Activated T-helper 1 cell treated with anti-CD3 and anti-CD28 coated beads, Interleukin-2, amount 50 U/mL, for 16 hours (primary cell): ENCODE results near the gene MICAL2.

ENCODE experiments used
- DNase-seq, 2 donors: peaks; one replicate each; pipeline ENCODE4 v3.0.0-alpha.2; 2020; ENCODE audit warnings: low read depth in 1 of 2, low spot score in 1 of 2

Gene MICAL2

DNA sequence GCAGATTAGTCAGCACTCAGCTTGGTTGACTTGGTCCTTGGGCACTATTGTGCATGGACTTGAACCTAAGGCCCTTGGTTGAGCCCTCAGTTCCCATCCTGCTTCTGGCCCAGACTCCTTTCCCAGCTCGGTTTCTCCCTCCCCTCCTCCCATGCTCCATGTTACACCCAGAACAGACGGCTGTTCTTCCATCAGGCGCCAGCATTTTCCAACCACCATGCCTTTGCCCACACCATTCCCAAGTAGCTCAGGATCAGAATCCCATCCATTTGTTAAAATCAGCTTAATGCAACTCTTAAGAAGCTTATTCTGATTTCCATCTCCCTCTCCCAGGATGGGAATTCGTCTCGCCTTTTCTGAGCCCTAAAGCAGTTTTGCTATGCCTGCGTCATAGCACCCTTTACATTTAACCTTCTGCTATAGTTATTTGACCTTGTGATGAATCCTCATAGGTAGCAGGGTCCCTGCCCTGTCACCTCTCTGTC lies 110.7 kb downstream of the MICAL2 start:
- no peak for DNase-seq

- no peak for DNase-seq
Measured at GRCh38 chr11:12222055-12222792, 111.8 kb downstream of the MICAL2 start.

- no peak for DNase-seq
Measured at GRCh38 chr11:12223771-12224536, 113.6 kb downstream of the MICAL2 start.

GRCh38 chr11:12224537-12224893 lies 114.1 kb downstream of the MICAL2 start:
- peak; percentile 70 to 81 for DNase-seq

- DNase-seq, result no peak
Measured at GRCh38 chr11:12225046-12225739, 114.8 kb downstream of the MICAL2 start.

GRCh38 chr11:12226093-12226492 lies 115.7 kb downstream of the MICAL2 start:
- DNase-seq, result no peak

DNA sequence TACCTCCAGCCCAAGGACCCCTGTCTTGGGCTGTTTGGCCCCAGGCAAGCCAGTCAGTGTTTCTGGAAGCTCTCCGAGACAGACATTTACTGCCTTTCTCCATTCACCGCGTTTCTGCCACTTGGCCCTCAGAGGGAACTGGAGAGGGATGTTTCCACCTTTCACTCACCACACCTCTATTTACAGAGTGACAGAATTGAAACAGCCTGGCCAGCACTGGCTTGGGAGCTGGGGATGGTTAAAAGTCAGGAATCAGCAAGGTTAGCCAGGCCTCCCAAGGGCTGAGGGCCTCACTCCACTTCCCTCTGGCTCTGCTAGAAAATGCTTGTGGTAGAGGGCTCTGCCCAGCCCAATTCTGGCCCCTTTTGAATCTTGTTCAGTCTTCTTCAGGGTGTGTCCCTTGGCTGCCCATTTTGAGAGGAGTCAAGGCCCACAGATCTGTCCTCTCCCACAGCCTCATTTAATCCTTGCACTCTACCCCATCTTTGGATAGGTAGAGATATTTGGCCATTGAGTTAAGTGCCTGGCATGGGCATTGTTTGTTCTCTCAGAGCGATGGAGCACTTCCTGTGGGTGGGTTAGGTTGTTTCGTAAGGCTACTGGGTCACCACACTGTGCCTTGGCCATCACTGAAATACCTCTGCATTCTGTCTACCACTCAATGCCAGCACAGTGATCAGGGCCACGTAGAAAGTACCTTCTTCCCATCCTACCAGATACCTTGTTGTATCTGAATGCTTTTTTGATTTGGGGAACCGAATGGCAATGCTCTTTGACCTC lies 119.2 kb downstream of the MICAL2 start:
- DNase-seq, result no peak

- no peak for DNase-seq
Measured at GRCh38 chr11:12232160-12232559, 121.8 kb downstream of the MICAL2 start.

GRCh38 chr11:12232817-12233601 lies 122.6 kb downstream of the MICAL2 start:
- no peak for DNase-seq

- no peak for DNase-seq
Measured at GRCh38 chr11:12233602-12233925, 123.2 kb downstream of the MICAL2 start.

DNA sequence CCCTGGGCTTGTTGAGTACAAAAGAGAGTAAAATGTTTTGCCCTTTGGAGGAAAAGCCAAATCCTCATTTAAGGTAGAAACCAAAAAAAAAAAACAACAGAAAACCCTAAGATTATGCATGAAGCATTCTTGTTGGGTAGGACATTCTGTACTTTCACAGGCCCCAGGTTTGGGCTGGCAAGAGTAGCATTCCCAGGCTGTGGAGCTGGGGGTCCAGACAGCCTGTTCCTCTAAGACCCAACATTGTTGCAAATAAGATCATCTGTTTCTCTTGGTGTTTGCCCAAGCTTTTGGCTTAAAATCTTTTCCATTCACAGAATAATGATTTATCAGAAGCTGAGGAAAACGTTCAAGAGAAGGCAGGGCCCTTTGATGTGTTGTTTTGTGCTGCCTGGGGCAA lies 123.8 kb downstream of the MICAL2 start:
- no peak for DNase-seq

- no peak for DNase-seq
Measured at GRCh38 chr11:12235080-12235479, 124.7 kb downstream of the MICAL2 start.

DNA sequence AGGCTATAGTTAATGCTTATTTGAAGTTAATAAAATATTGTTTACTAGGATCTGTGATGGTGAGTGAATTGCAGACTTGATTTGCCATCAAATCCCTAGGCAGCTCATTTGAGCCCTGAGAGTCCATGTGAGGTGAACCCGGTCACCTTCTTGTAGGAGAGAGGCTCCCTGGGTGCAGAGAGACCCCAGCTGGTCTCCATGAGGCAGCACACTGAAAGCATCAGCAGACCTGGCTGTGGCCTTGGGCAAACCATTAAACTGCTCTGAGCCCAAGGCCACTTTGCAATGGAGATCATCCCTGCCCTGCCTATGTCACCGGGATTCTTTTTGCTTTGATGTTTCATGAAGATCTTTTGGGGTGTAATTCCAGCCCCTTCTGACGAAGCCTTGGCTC lies 125.2 kb downstream of the MICAL2 start:
- no peak for DNase-seq

DNA sequence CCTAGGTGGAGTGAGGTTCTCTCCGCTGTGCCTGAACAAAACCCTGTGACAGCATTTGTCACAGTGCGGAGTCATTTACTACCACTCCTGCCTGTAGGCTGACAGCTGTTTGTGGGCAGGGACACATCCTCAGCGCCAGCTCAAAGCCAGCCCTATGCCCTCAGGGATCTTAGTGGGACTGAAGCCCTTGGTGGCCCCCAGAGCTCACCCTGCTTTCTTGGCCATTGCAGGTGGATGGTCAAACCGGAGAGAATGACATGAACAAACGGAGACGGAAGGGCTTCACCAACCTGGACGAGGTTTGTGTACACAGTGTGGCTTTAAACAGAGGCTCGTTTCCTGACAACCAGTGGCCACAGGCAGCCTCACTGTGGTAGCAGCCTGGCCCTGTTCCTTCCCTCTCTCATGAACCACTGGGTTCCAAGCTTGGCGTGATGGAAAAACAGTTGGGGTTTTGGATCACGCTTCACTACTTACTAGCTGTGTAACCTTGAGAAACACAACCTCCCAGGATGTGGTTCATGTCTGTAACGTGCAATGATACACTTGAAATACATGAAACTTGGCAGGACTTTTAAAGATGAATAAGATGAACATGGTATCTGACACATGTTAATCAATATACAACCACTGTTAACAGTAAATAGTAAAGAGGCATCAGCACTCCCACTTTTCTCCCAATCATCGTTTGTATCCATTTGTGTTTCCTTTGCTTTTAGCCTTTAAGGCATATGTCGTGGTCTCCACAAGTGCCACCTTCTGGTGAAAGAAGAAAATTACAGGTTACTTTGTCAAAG lies 125.8 kb downstream of the MICAL2 start:
- peak in 1 of 2 donors; percentile 5 for DNase-seq

GRCh38 chr11:12236744-12237101 lies 126.3 kb downstream of the MICAL2 start:
- DNase-seq, result no peak

- DNase-seq, result no peak
Measured at GRCh38 chr11:12237381-12237784, 127.0 kb downstream of the MICAL2 start.

DNA sequence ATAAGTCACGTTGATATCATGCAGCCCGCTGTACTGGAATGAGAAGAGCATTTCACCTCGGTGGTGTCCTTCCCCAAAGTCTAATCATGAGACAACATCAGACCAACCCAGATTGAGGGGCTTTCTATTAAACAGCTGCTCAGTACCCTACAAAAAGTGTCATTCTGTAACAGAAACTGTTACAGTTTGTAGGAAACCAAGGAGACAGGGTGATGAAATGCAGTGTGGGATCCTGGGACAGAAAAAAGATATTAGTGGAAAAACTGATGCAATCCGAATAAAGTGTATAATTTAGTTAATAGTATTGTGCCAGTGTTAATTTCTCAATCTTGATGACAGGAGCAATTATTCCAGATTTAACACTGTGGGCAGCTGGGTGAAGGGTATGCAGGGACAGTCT lies 128.0 kb downstream of the MICAL2 start:
- DNase-seq, result no peak

- DNase-seq, result no peak
Measured at GRCh38 chr11:12239396-12239795, 129.0 kb downstream of the MICAL2 start.

DNA sequence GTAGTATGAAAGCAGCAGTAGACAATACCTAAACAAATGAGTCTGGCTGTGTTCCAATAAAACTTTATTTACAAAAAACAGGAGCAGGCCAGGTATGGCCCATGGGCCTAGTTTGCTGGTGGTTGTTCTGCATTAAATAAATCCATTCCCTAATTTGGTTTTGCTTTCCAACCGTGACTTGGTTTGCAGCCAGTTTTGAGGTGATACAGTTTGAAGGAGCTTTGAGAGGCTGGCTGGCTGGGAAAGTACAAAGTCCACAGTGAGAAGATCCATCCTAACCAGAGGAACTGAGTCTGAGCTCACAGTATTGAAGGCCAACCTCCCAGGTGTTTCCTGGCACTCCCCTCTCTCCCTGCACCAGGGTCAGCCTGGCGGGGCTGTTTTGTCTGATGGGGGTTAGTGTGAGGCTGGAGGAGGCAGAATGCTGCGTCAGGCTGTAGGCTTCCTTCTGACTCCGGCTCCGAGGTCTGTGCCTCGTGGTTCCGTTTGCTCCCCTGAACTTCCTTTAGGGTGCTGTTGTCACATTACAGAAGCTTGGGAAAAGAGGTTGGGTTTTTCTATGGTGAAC lies 129.5 kb downstream of the MICAL2 start:
- DNase-seq, result no peak
